ENCODE data around the gene NR6A1.

Gene NR6A1

GRCh38 chr9:124730772-124731171 is 40.3 kb downstream of the NR6A1 start:
- no peaks in the 10 kb centered on the region for H3K9me3 ChIP-seq (ENCODE audit: control insufficient read depth, insufficient read depth, low read length)
- no peaks in the 10 kb centered on the region for H3K36me3 ChIP-seq (ENCODE audit: control insufficient read depth, insufficient read depth, low read length)
- no peak overlapping the region for H3K9ac ChIP-seq (ENCODE audit: low read depth, low read length)
- no peaks in the 10 kb centered on the region for H3K27me3 ChIP-seq (ENCODE audit: control insufficient read depth, insufficient read depth, low read length)
- H3K4me3 ChIP-seq (ENCODE audit: low read depth, low read length), result no peak overlapping the region
- peaks cover 3% of the 10 kb centered on the region for H3K4me1 ChIP-seq (ENCODE audit: control insufficient read depth, insufficient read depth, low read length)

GRCh38 chr9:124726886-124727285 is 44.2 kb downstream of the NR6A1 start:
- Histone ChIP-seq H3K36me3 (ENCODE audit: control insufficient read depth, insufficient read depth, low read length) (no peaks in the 10 kb centered on the region), H3K4me3 (ENCODE audit: low read depth, low read length) (no peak overlapping the region), H3K27me3 (ENCODE audit: control insufficient read depth, insufficient read depth, low read length) (no peaks in the 10 kb centered on the region), H3K9me3 (ENCODE audit: control insufficient read depth, insufficient read depth, low read length) (no peaks in the 10 kb centered on the region), H3K9ac (ENCODE audit: low read depth, low read length) (no peak overlapping the region), H3K4me1 (ENCODE audit: control insufficient read depth, insufficient read depth, low read length) (no peaks in the 10 kb centered on the region)

GRCh38 chr9:124725068-124725452 is 46.1 kb downstream of the NR6A1 start:
- no peaks in the 10 kb centered on the region for H3K36me3 ChIP-seq (ENCODE audit: control insufficient read depth, insufficient read depth, low read length)
- H3K27me3 ChIP-seq (ENCODE audit: control insufficient read depth, insufficient read depth, low read length), result no peaks in the 10 kb centered on the region
- no peak overlapping the region for H3K9ac ChIP-seq (ENCODE audit: low read depth, low read length)
- no peak overlapping the region for H3K4me3 ChIP-seq (ENCODE audit: low read depth, low read length)
- peaks cover 11% of the 10 kb centered on the region for H3K4me1 ChIP-seq (ENCODE audit: control insufficient read depth, insufficient read depth, low read length)
- H3K9me3 ChIP-seq (ENCODE audit: control insufficient read depth, insufficient read depth, low read length), result no peaks in the 10 kb centered on the region

- Histone ChIP-seq H3K36me3 (ENCODE audit: control insufficient read depth, insufficient read depth, low read length) (no peaks in the 10 kb centered on the region), H3K9ac (ENCODE audit: low read depth, low read length) (no peak overlapping the region), H3K4me3 (ENCODE audit: low read depth, low read length) (no peak overlapping the region), H3K9me3 (ENCODE audit: control insufficient read depth, insufficient read depth, low read length) (no peaks in the 10 kb centered on the region), H3K4me1 (ENCODE audit: control insufficient read depth, insufficient read depth, low read length) (peaks cover 11% of the 10 kb centered on the region), H3K27me3 (ENCODE audit: control insufficient read depth, insufficient read depth, low read length) (no peaks in the 10 kb centered on the region)
Observed at GRCh38 chr9:124724415-124725067, 46.6 kb downstream of the NR6A1 start.

- H3K9ac ChIP-seq (ENCODE audit: low read depth, low read length), result no peak overlapping the region
- no peaks in the 10 kb centered on the region for H3K27me3 ChIP-seq (ENCODE audit: control insufficient read depth, insufficient read depth, low read length)
- no peaks in the 10 kb centered on the region for H3K9me3 ChIP-seq (ENCODE audit: control insufficient read depth, insufficient read depth, low read length)
- H3K4me3 ChIP-seq (ENCODE audit: low read depth, low read length), result no peak overlapping the region
- no peaks in the 10 kb centered on the region for H3K36me3 ChIP-seq (ENCODE audit: control insufficient read depth, insufficient read depth, low read length)
- H3K4me1 ChIP-seq (ENCODE audit: control insufficient read depth, insufficient read depth, low read length), result peaks cover 11% of the 10 kb centered on the region
Observed at GRCh38 chr9:124723352-124723751, 47.8 kb downstream of the NR6A1 start.

GRCh38 chr9:124721109-124721906 is 49.8 kb downstream of the NR6A1 start:
- Histone ChIP-seq H3K4me3 (ENCODE audit: low read depth, low read length) (no peak overlapping the region), H3K27me3 (ENCODE audit: control insufficient read depth, insufficient read depth, low read length) (no peaks in the 10 kb centered on the region), H3K4me1 (ENCODE audit: control insufficient read depth, insufficient read depth, low read length) (peaks cover 11% of the 10 kb centered on the region), H3K36me3 (ENCODE audit: control insufficient read depth, insufficient read depth, low read length) (no peaks in the 10 kb centered on the region), H3K9me3 (ENCODE audit: control insufficient read depth, insufficient read depth, low read length) (no peaks in the 10 kb centered on the region), H3K9ac (ENCODE audit: low read depth, low read length) (no peak overlapping the region)

GRCh38 chr9:124720429-124721108 is 50.5 kb downstream of the NR6A1 start:
- Histone ChIP-seq H3K9ac (ENCODE audit: low read depth, low read length) (no peak overlapping the region), H3K4me1 (ENCODE audit: control insufficient read depth, insufficient read depth, low read length) (peaks cover 11% of the 10 kb centered on the region), H3K36me3 (ENCODE audit: control insufficient read depth, insufficient read depth, low read length) (no peaks in the 10 kb centered on the region), H3K9me3 (ENCODE audit: control insufficient read depth, insufficient read depth, low read length) (no peaks in the 10 kb centered on the region), H3K4me3 (ENCODE audit: low read depth, low read length) (no peak overlapping the region), H3K27me3 (ENCODE audit: control insufficient read depth, insufficient read depth, low read length) (no peaks in the 10 kb centered on the region)

- Histone ChIP-seq H3K27me3 (ENCODE audit: control insufficient read depth, insufficient read depth, low read length) (no peaks in the 10 kb centered on the region), H3K4me3 (ENCODE audit: low read depth, low read length) (no peak overlapping the region), H3K9ac (ENCODE audit: low read depth, low read length) (no peak overlapping the region), H3K9me3 (ENCODE audit: control insufficient read depth, insufficient read depth, low read length) (no peaks in the 10 kb centered on the region), H3K36me3 (ENCODE audit: control insufficient read depth, insufficient read depth, low read length) (no peaks in the 10 kb centered on the region), H3K4me1 (ENCODE audit: control insufficient read depth, insufficient read depth, low read length) (peaks cover 11% of the 10 kb centered on the region)
Observed at GRCh38 chr9:124718928-124719327, 52.2 kb downstream of the NR6A1 start.

GRCh38 chr9:124717597-124717996 is 53.5 kb downstream of the NR6A1 start:
- Histone ChIP-seq H3K4me3 (ENCODE audit: low read depth, low read length) (no peak overlapping the region), H3K27me3 (ENCODE audit: control insufficient read depth, insufficient read depth, low read length) (no peaks in the 10 kb centered on the region), H3K4me1 (ENCODE audit: control insufficient read depth, insufficient read depth, low read length) (peaks cover 11% of the 10 kb centered on the region), H3K36me3 (ENCODE audit: control insufficient read depth, insufficient read depth, low read length) (no peaks in the 10 kb centered on the region), H3K9me3 (ENCODE audit: control insufficient read depth, insufficient read depth, low read length) (no peaks in the 10 kb centered on the region), H3K9ac (ENCODE audit: low read depth, low read length) (no peak overlapping the region)

- H3K4me3 ChIP-seq (ENCODE audit: low read depth, low read length), result no peak overlapping the region
- no peaks in the 10 kb centered on the region for H3K36me3 ChIP-seq (ENCODE audit: control insufficient read depth, insufficient read depth, low read length)
- no peaks in the 10 kb centered on the region for H3K27me3 ChIP-seq (ENCODE audit: control insufficient read depth, insufficient read depth, low read length)
- no peaks in the 10 kb centered on the region for H3K9me3 ChIP-seq (ENCODE audit: control insufficient read depth, insufficient read depth, low read length)
- peaks cover 11% of the 10 kb centered on the region for H3K4me1 ChIP-seq (ENCODE audit: control insufficient read depth, insufficient read depth, low read length)
- H3K9ac ChIP-seq (ENCODE audit: low read depth, low read length), result no peak overlapping the region
Observed at GRCh38 chr9:124716808-124717207, 54.3 kb downstream of the NR6A1 start.

- Histone ChIP-seq H3K27me3 (ENCODE audit: control insufficient read depth, insufficient read depth, low read length) (no peaks in the 10 kb centered on the region), H3K36me3 (ENCODE audit: control insufficient read depth, insufficient read depth, low read length) (no peaks in the 10 kb centered on the region), H3K4me1 (ENCODE audit: control insufficient read depth, insufficient read depth, low read length) (peaks cover 4% of the 10 kb centered on the region), H3K9ac (ENCODE audit: low read depth, low read length) (no peak overlapping the region), H3K9me3 (ENCODE audit: control insufficient read depth, insufficient read depth, low read length) (no peaks in the 10 kb centered on the region), H3K4me3 (ENCODE audit: low read depth, low read length) (no peak overlapping the region)
Observed at GRCh38 chr9:124710766-124711165, 60.3 kb downstream of the NR6A1 start.

- no peak overlapping the region for H3K9ac ChIP-seq (ENCODE audit: low read depth, low read length)
Observed at GRCh38 chr9:124709292-124709690, 61.8 kb downstream of the NR6A1 start.

More at GRCh38 chr9:124709292-124709690, 61.8 kb downstream of the NR6A1 start:
- H3K27me3 ChIP-seq (ENCODE audit: control insufficient read depth, insufficient read depth, low read length), result no peaks in the 10 kb centered on the region
- no peaks in the 10 kb centered on the region for H3K9me3 ChIP-seq (ENCODE audit: control insufficient read depth, insufficient read depth, low read length)
- no peak overlapping the region for H3K4me3 ChIP-seq (ENCODE audit: low read depth, low read length)
- no peaks in the 10 kb centered on the region for H3K36me3 ChIP-seq (ENCODE audit: control insufficient read depth, insufficient read depth, low read length)
- H3K4me1 ChIP-seq (ENCODE audit: control insufficient read depth, insufficient read depth, low read length), result peaks cover 4% of the 10 kb centered on the region

Measured in iPS-15b (cell line).